HG02840 (cell line): Measurements from ENCODE around the gene NKPD1.

Source experiments
- ATAC-seq: cut with Tn5 transposase; IDR thresholded peaks from one replicate; pipeline ENCODE4 v1.9.1; 2021; ENCODE audit warnings: mild to moderate bottlenecking, moderate library complexity, moderate number of reproducible peaks; ENCODE audit not compliant: unreplicated experiment, low FRiP score

Gene NKPD1, protein sequence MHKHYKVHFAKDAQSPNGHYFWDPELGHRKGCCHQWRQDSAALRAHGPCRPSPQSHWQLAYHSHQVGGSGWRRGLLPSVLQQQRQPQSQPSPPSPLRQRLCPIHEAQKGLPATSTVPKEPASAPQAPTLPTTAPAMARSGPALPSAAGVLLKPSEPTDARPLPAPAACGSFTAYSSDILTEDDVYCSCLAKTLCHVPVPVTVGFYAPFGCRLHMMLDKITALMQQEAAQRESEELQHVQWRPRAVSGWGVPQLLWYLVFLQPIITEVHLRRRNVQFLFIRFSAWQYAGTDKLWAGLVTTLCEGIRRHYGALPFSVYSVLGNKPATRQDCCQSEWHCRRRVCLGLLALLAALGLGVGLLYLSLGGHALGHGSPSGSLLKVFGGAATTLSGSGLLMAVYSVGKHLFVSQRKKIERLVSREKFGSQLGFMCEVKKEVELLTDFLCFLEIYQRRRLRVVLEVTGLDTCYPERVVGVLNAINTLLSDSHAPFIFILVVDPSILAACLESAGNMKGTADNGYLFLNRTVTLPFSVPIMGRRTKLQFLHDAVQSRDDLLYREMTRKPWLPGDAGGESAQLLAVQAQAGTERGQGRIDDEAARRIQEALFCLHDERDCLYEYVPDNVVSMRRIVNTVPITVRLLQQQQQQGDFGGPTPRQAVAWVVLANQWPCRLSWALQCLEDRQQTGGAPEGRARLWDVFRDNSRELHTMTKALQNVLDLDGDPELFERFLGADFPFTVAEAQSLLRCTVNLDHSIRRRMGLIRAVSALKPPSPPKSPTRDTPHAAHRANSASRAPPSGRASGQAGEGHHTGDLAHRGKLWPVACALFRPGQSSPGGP

DNA sequence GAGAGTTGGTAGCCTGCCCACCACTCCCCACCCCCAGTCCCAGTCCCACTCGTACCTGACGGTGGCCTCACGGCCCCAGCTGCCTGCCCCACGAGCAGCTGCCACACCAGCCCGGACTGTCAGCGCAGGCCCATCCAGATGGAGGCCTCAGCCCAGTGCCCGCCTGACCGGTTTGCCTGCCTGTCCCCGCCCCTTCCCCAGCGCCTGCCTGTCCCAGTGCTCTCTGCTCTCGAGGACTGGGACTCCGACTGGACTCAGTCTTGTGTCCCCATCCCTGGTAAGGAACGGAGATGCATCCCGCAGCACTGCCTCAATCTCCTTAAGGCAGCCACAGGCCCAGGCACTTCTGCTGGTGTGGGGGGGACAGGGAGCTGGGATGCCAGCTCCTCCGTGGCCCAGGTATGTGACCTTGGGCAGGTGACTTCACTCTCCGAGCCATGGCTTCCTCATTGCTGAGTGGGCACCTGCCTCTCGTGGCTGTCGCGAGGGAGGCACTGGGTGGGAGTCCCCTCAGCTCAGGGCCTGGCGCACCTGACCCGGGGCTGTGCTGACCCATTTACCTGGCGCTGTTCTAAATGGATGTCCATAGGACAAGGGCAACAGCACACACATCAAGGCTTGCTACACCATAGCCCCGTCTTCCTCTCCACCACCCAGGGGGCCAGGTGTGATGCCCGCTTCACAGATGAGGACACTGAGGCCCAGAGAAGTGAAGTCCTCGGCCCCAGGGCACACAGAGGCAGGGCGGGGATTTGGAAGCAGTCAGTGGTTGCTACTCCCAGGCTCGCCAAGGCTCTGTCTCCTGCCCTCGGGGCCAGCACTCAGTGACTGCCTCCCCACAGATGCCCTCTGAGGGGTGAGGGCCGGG lies at the start of gene NKPD1:
TSS of gene NKPD1 (minus strand) at position 113 of the 868 bp plus-strand sequence. CDS start 832 bp downstream, outside the sequence.
- no peak for ATAC-seq

DNA sequence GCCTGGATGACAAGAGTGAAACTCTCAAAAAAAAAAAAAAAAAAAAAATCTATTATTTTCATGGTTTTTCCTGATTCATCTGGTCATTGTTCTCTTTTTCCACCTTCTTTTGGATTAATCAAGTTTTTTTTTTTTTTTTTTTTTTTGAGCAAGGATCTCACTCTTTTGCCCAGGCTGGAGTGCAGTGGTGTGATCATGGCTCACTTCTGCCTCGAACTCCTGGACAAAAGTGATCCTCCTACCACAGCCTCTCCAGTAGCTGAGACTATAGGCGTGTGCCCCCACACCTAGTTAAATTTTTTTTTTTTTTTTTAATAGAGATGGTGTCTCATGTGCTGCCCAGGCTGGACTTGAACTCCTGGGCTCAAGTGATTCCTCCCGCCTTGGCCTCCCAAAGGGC lies 45.5 kb upstream of the NKPD1 start:
- ATAC-seq, result no peak

DNA sequence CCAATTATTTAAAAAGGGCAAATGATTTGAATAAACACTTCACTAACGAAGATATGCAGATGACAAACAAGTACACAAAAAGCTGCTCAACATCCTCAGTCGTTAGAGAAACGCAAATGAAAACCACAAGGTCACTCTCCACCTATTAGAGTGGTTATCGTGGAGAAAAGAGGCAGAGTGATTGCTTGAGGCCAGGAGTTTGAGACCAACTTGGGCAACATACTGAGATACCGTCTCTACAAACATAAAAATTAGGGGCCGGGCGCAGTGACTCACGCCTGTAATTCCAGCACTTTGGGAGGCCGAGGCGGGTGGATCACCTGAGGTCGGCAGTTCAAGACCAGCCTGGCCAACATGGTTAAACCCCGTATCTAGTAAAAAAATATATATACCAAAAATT lies 45.0 kb upstream of the NKPD1 start:
- ATAC-seq, result no peak

DNA sequence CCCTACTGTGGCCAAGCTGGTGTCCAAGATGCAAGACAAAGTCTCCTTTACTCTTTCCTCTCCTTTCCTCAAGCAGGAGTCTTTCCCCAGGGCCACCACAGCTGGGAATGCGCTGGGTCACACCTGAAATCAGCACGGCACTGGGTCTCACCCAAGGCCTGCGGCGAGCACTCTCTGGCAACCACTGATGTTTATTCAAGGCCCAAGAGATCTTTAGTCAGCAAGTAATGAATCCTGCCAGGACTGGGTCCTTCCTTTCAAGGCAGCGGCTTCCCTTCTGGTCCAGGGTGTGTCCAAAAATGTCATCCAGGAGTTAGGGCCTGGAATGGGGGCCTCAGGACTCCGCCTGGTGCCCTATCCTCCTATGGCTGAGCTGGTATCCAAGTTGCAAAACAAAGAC lies 41.9 kb upstream of the NKPD1 start:
- no peak for ATAC-seq

DNA sequence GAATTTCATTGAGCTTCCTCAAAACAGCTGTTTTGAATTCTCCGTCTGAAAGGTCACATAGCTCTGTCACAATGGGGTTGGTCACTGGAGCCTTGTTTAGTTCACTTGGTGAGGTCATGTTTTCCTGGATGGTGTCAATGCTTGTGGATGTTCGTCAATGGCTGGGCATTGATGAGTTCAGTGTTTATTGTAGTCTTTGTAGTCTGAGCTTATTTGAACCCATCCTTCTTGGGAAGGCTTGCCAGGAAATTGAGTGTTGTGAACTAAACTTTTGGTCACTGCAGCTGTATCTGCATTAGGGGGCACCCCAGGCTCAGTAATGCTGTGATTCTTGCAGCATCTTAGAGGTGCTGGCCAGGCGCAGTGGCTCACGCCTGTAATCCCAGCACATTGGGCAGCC lies 39.8 kb upstream of the NKPD1 start:
- ATAC-seq, result no peak

DNA sequence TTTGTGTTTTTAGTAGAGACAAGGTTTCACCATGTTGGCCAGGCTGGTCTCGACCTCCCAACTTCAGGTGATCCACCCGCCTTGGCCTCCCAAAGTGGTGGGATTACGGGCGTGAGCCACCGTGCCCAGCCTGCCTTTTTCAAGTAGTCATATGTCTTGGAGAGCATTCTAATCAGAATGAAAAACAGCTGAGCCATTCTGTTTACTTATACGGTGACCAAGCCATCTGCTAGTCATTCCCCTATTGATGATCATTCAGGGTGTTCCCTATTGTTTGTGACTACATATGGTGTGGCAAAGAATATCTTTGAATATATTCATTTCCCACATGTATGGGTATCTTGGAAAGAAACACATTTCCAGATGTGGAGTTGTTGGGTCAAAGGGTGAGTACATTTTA lies 35.0 kb upstream of the NKPD1 start:
- ATAC-seq, result no peak

DNA sequence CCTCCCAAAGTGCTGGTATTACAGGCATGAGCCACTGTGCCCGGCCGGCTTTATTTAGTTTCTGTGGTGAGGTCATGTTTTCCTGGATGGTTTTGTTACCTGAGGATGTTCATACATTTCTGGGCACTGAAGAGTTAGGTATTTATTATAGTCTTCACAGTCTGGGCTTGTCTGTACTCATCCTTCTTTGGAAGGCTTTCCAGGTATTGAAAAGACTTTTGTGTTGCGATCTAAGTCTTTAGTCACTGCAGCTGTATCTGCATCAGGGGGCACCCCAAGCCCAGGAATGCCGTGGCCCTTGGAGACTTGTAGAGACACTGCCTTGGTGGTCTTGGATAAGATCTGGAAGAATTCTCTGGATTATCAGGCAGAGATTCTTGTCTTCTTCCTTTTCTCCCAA lies 30.6 kb upstream of the NKPD1 start:
- ATAC-seq, result no peak

DNA sequence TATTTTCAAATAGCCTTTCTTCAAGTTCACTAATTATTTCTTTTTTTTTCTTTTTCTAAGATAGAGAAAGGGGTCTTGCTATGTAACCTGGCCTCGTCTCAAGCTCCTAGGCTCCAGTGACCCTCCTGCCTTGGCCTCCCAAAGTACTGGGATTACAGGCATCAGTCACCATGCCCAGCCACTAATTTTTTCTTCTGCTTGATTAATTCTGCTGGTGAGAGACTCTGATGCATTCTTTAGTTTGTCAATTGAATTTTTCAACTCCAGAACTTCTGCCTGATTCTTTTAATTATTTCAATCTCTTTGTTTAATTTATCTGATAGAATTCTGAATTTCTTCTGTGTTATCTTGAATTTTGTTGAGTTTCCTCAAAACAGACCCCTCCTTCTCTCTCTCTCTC lies 29.2 kb upstream of the NKPD1 start:
- ATAC-seq, result no peak

DNA sequence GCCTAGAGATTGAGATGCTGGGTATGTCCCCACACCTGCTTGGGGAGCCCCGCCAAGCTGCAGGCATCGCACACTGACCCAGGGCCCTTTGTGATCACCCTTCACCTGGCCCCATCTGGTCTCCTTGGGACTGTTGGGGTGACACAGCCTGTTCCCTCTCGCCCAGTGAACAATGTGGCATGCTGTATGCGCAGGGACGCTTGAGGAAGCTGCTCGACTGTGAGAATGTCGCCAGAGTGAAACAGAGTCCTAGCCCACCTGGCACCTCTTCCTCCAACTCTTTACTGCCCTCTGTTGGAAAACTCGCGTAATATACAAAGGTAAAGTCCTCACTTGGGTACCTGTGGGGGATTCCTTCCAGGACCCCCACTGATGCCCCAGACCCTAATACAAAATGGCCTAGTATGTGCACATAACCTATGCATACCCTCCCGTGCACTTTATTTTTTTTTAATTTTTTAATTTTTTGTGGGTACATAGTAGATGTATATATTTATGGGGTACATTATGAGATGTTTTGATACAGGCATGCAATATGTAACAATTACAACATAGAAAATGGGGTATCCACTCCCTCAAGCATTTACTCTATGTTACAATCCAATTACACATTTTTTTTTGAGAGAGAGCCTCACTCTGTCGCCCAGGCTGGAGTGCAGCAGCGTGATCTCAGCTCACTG lies 26.8 kb upstream of the NKPD1 start:
- ATAC-seq, result no peak

DNA sequence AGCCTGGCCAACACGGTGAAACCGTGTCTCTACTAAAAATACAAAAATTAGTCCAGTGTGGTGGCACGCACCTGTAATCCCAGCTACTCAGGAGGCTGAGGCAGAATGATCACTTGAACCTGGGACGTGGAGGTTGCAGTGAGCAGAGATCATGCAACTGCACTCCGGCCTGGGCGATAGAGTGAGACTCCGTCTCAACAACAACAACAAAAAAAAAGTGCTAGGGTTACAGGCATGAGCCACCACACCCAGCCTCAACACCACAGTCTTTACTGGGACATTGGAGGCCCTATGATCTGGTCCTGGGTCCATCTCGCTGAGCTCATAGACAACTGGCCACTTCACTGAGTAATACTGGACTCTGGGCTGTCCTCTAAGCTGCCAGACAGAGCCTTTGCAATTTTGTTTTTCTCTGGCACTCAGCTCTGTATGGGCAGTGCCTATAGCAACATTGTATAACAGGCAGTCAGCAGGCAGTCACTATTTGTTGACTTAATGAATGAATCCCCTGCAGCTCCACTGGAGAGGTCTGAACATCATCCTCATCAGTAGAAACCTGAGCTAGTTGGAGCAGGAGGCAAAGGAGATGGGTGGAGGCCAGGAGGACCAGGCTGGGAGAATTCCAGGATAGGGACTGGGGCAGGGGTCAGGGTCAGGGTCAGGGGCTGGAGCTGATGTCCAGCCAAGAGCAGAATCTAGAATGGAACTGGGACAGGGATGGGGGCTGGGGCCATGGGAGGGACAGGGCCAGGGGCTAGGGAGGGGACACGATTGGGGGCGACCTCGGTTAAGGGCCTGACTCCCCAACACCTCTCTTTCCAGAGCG lies 25.9 kb upstream of the NKPD1 start:
- no peak for ATAC-seq

DNA sequence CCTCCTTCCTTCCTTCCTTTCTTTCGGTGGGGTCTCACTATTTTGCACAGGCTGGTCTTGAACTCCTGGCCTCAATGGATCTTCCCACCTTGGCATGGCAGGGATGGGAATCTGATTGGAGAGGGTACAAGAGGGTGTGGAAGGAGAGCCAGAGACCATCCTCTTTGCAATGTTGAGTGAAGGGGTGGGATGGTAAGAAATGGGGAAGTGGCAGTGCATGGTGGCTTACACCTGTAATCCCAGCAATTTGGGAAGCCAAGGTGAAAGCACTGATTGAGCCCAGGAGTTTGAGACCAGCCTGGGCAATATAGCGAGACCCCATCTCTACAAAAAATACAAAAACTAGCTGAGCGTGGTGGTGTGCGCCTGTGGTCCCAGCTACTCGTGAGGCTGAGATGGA lies 23.3 kb upstream of the NKPD1 start:
- no peak for ATAC-seq

DNA sequence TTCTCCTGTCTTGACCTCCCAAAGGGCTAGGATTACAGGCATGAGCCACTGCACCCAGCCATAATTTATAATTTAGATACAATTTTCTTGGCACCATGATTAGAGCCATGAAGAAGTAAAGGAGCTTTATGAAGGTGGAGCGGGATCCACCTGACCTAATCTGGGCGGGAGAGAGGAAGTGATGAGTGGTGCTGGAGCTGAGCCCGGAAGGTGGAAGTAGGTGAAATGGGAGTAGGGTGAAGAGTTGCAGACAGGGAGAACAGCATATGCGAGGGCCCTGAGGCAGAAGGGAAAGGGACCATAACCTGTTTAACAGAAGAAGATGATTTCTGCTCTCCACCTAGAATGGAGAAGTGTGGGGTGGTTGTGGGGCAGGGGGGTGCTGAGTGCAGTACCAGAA lies 22.0 kb upstream of the NKPD1 start:
- ATAC-seq, result no peak

DNA sequence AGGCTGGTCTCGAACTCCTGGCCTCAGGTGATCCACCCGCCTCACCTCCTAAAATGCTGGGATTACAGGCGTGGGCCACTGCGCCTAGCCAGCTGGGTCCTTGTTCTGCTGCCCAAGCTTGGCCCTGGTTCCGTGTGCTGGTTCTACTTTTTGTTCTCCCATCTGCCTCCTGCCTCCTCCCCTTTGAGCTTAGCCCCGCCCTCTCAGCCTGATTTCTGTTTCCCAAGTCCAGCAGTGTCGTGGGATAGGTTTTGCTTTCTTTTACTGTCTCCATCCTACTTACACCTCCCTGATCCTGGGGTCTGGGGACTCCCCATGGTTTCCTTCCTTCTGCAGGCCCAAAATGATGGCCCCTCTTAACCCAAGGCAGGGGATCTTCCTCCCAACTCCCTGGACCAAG lies 20.2 kb upstream of the NKPD1 start:
- ATAC-seq, result no peak

DNA sequence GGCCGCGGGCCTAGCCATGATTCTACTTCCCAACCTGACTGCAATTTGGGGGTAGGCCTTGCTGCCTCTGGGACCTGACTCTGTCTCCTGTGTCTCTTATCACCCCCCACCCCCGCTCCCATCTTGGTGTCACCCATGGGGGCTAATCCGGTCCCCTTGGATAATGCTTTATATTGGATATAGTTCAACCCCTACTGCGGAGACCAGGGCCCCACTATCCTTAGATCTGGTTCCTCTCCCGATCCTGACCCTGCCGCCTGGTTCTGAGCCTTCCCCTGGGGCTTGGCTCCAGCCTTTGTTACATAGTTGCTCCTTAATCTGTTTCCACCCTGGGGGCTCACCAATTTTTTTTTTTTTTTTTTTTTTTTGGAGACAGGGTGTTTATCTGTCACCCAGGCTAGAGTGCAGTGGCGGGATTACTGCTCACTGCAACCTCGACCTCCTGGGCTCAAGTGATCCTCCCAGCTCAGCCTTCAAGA lies 19.1 kb upstream of the NKPD1 start:
- ATAC-seq, result no peak

DNA sequence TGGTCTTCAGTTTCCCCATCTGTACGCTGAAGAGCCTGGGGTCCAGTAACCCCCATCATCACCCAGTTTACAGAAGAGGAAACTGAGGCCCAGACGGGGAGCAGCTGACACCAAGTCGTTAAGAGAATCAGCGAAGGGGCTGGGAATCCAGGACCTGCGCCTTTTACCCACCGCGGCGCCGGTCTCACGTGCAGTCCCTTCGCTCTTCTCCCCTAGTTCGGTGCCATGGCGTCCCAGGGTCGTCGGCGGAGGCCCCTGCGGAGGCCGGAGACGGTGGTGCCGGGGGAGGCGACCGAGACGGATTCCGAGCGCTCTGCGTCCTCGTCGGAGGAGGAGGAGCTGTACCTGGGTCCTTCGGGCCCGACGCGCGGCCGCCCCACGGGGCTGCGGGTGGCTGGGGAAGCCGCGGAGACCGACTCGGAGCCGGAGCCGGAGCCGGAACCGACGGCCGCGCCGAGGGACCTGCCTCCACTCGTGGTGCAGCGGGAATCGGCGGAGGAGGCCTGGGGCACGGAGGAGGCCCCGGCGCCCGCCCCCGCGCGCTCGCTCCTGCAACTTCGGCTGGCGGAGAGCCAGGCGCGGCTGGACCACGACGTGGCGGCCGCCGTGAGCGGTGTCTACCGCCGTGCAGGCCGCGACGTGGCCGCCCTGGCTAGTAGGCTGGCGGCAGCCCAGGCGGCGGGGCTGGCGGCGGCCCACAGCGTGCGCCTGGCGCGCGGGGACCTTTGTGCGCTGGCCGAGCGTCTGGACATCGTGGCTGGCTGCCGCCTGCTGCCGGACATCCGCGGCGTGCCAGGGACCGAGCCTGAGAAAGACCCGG lies 18.5 kb upstream of the NKPD1 start:
- no peak for ATAC-seq

DNA sequence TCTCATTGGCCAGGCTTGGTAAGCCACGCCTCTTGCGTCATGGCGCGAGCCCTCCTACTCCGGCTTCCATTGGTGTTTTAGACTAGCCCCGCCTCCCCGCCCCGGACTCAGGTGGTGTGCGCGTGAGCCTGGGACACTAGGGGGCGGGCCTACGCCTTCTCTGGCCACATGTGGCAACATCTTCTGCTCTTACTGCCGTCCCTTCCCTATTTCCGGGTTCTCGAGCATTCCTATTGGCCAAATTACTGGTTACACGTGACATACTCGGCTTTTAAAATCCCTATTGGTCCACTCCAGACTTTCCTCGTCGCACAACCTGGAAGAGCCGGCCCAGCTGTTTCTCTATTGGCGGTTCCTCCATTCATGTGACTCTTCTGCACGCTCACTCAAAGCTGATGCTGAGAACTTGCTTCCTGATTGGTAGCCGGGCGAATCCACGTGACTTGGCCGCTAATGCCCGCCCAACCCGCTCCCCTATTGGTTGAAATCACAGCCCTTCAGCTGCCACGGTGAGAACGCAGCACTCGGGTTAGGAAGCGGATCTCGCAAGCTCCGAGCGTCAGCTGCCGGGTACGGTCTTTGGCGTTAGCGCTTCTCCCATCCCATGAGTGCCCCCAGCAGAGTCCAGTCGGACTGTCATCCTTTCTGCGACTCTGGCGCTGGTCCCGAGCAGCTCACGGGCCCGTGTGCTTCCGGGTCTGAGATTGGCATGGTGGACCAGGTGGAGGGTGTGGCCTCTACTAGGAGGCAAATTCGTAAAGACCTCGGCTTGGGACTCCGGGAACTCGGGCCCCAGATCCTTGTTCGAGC lies 17.7 kb upstream of the NKPD1 start, which contains the start of gene BLOC1S3:
TSS of gene BLOC1S3 (plus strand) at position 523 of the 810 bp plus-strand sequence. CDS start 513 bp downstream, outside the sequence.
- peak; percentile 86 for ATAC-seq

DNA sequence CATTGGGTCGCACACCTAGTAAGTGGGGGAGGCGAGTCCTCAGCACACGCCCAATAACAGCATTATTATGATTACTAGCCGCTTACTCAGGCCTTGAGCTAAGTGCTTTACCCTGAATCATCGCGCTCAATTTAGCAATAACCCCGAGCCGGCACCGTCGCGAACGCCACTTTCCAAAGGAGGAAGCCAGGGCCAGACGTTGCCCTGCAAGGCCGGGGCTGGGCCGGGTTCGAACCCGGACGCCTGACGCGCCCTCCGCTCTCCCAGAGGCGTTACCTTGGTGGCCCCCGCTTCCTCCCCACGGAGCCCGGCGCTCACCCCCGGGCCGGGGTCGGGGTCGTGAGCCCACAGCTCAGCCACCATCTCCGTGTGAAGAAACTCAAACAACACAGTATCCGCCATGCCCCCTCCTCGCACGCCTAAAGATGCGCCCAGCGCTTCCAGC lies 17.1 kb upstream of the NKPD1 start, which contains the start of gene TRAPPC6A:
TSS of gene TRAPPC6A (minus strand) at position 421 of the 445 bp plus-strand sequence. CDS start at position 402, 19 bp downstream.
- no peak for ATAC-seq
